GM11168 (cell line): ENCODE measurements around the gene USP25.

Experiments
- in situ Hi-C: fragments of 300-500 bp; cut with MboI; formaldehyde crosslinking; loops from one replicate; pipeline ENCODE4 v1.12.0; 2022; ENCODE audit warnings: low sequenced_read_pairs; ENCODE audit not compliant: unreplicated experiment

The USP25 gene

GRCh38 chr21:15848634-15849560, 119.1 kb downstream of the USP25 start:
- in situ Hi-C loops = no loop called here

- in situ Hi-C loops = no loop called here
Measured at GRCh38 chr21:15849927-15850326, 120.1 kb downstream of the USP25 start.

- in situ Hi-C loops = no loop called here
Measured at GRCh38 chr21:15850645-15851044, 120.9 kb downstream of the USP25 start.

- in situ Hi-C loops = no loop called here
Measured at GRCh38 chr21:15852146-15852545, 122.4 kb downstream of the USP25 start.

GRCh38 chr21:15853126-15853525, 123.3 kb downstream of the USP25 start:
- in situ Hi-C loops = no loop called here

GRCh38 chr21:15856813-15857212, 127.0 kb downstream of the USP25 start:
- in situ Hi-C loops = no loop called here

GRCh38 chr21:15857740-15858139, 128.0 kb downstream of the USP25 start:
- in situ Hi-C loops = no loop called here

GRCh38 chr21:15860541-15860940, 130.8 kb downstream of the USP25 start:
- in situ Hi-C loops = no loop called here

- in situ Hi-C loops = no loop called here
Measured at GRCh38 chr21:15868940-15869339, 139.2 kb downstream of the USP25 start.

GRCh38 chr21:15870819-15871218, 141.0 kb downstream of the USP25 start:
- in situ Hi-C loops = no loop called here

GRCh38 chr21:15872236-15872635, 142.5 kb downstream of the USP25 start:
- in situ Hi-C loops = no loop called here

- in situ Hi-C loops = no loop called here
Measured at GRCh38 chr21:15874615-15875014, 144.8 kb downstream of the USP25 start.

- in situ Hi-C loops = no loop called here
Measured at GRCh38 chr21:15875286-15875685, 145.5 kb downstream of the USP25 start.

- in situ Hi-C loops = no loop called here
Measured at GRCh38 chr21:15893902-15894301, 164.1 kb downstream of the USP25 start.

- in situ Hi-C loops = no loop called here
Measured at GRCh38 chr21:15894596-15894995, 164.8 kb downstream of the USP25 start.

- in situ Hi-C loops = no loop called here
Measured at GRCh38 chr21:15895142-15896106, 165.6 kb downstream of the USP25 start.

- in situ Hi-C loops = no loop called here
Measured at GRCh38 chr21:15896501-15896900, 166.7 kb downstream of the USP25 start.

GRCh38 chr21:15904389-15904788, 174.6 kb downstream of the USP25 start:
- in situ Hi-C loops = no loop called here

- in situ Hi-C loops = no loop called here
Measured at GRCh38 chr21:15908187-15908586, 178.4 kb downstream of the USP25 start.

- in situ Hi-C loops = no loop called here
Measured at GRCh38 chr21:15928196-15928595, 198.4 kb downstream of the USP25 start.
